Heart left ventricle (tissue), 16 donors: ENCODE results near the gene LAMA5. TPM values are rescaled to one million over a fixed set of nuclear protein-coding genes. Genes with fewer than 3 reads are reported as not detected.
A peak's percentile ranks its signal among the peaks of the same experiment; 100 is the strongest.

Source experiments
- ATAC-seq, 4 donors: fragments of 200-7000 bp; cut with Tn5 transposase; one replicate each; pipeline ENCODE4 v1.9.1; 2020 to 2022; ENCODE audit warnings: moderate library complexity in 4 of 4, mild to moderate bottlenecking in 3 of 4, moderate number of reproducible peaks in 1 of 4
- DNase-seq, 5 donors: peaks; one replicate each; pipeline ENCODE4 v3.0.0-alpha.2; 2020
- H3K27ac ChIP-seq, 12 donors: fragments of 200-600 bp; sonication (generic) in 4 of 12; one replicate each; pipeline versions ENCODE4 v1.5.0 to v1.8.0; 2016 to 2022; ENCODE audit warnings: mild to moderate bottlenecking in 2 of 12
- H3K27me3 ChIP-seq, 9 donors: fragments of 200-600 bp; sonication (generic) in 2 of 9; one replicate each; pipeline versions ENCODE4 v1.5.1 to v1.8.0; 2016 to 2022; ENCODE audit warnings: mild to moderate bottlenecking in 3 of 9
- H3K36me3 ChIP-seq, 9 donors: fragments of 200-600 bp; sonication (generic) in 2 of 9; one replicate each; pipeline versions ENCODE4 v1.5.0 to v1.8.0; 2018 to 2022; ENCODE audit warnings: mild to moderate bottlenecking in 2 of 9
- H3K4me1 ChIP-seq, 12 donors: fragments of 200-600 bp; sonication (generic) in 4 of 12; one replicate each; pipeline versions ENCODE4 v1.5.0 to v1.8.0; 2016 to 2022; ENCODE audit warnings: mild to moderate bottlenecking in 3 of 12
- H3K4me3 ChIP-seq, 12 donors: fragments of 200-600 bp; sonication (generic) in 4 of 12; one replicate each; pipeline versions ENCODE4 v1.5.0 to v1.8.0; 2017 to 2022; ENCODE audit warnings: mild to moderate bottlenecking in 9 of 12, moderate library complexity in 4 of 12
- H3K9me3 ChIP-seq, 12 donors: fragments of 200-600 bp; sonication (generic) in 4 of 12; one replicate each; pipeline versions ENCODE4 v1.5.0 to v1.8.0; 2016 to 2022; ENCODE audit warnings: mild to moderate bottlenecking in 1 of 12
- CTCF ChIP-seq, 12 donors: fragments of 200-600 bp; sonication (generic) in 4 of 12; IDR thresholded peaks; one replicate each; pipeline versions ENCODE4 v1.5.0 to v1.8.0; 2018 to 2022; ENCODE audit warnings: antibody characterized with exemption in 12 of 12, mild to moderate bottlenecking in 5 of 12
- POLR2A ChIP-seq, 2 donors: fragments of 450-650 bp; IDR thresholded peaks; one replicate each; pipeline ENCODE4 v1.6.1; 2017; ENCODE audit warnings: antibody characterized with exemption in 2 of 2, mild to moderate bottlenecking in 2 of 2, moderate library complexity in 2 of 2
- WGBS, 4 donors: extraction: QIAGEN DNeasy Blood & Tissue Kit in 2 of 4; methylation state at CpG; one replicate each; pipeline versions ENCODE4 v1.1.5 to v1.1.7; 2013 to 2018; 5-methylcytosine and 5-hydroxymethylcytosine counted together
- intact Hi-C, 10 donors: fragments of 100-400 bp; cut with DNase I; formaldehyde crosslinking; loops; one replicate each; pipeline versions ENCODE4 v1.11.1 to v1.14.2; 2022
- polyA plus RNA-seq, 2 donors: library from polyadenylated mRNA; stranded (reverse); fragments of 200-250 nt; gene quantifications; one replicate each; pipeline ENCODE4 v1.2.3, GENCODE V29; 2013
- total RNA-seq, 9 donors: library from RNA; depleted of rRNA in 2 of 9; stranded (reverse); fragments of >200 nt in 2 of 9; fragmentation: NEBNext Ultra II Directional in 3 of 9; extraction: Animal tissue kit (Norgen Biotek cat#: 25700) in 3 of 9; gene quantifications; one replicate each; pipeline versions ENCODE4 v1.1.0 to v1.2.4, GENCODE V29; 2016 to 2023
- donor health status: ischemic (EF 13 %, LVEDD 7.1; RV severe dilation, severe dysfunction).
- donor health status: healthy with polysubstance abuse.
- donor health status: DM: no; HTN: yes; CAD: no.
- donor health status: DM: no; HTN: no; CAD: no.
- donor health status: ischemic (EF 25% LVEDD 6.9; RV normal size, moderate dysfunction).
- donor health status: ischemic (EF 25% LVEDD 5.7; RV mildly dilated, moderate dysfunction).
- donor health status: healthy.
- donor health status: DM: yes; HTN: yes; CAD: no.
- donor health status: ischemic (EF 35%, LVEDD 5.7; RV mildly dilated, moderate dysfunction).
- donor health status: nonischemic (EF 11% LVEDD 7.7; RV severe dilation, severe dysfunction).
- donor health status: DM: yes; HTN: yes; CAD: no.
- donor health status: PGD.
- donor health status: ischemic (EF 29% LVEDD 5.4; RV normal size, mild dysfunction).
- donor health status: nonischemic (EF 23%, LVEDD 6.1; RV moderate dilation, normal function).

LAMA5 gene
- total and polyA plus RNA-seq, 11 donors = 57.4 to 128 (median 73.6) TPM

DNA sequence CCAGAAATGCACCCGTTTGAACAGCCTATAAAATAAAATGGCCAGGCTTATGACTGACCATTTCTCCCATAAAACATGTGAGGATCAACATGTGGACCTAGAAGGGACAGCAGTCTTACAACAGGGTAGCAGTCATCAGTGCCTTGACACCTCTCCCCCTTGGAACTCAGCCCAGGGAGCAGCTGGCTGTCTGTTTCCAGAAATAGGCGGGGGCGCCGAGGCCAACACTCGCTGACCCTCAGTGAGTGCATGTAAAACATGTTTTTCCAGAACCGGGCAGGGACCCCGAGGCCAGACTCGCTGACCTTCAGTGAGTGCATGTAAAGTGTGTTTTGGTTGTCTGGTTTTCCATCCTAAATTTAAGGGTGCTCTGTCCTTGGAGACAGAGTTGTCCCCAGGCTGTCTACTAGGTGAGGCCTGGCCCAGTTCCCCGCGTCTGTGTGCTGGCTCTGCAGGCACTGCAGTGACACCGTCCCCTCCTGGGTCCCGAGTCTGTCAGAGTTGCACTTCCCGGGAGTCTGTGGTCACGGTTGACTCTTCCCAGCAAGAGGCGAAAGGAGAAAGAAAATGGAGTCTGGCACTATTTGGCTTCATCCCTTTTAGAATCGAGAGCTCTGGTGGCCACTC is 84.1 kb downstream of the LAMA5 start:
- TF ChIP-seq POLR2A (IDR thresholded peaks at IDR 0.05) (no peak), CTCF (IDR thresholded peaks at IDR 0.05) (no peak)
- Histone ChIP-seq H3K27me3 (no peaks in the 10 kb centered on the region), H3K27ac (peak overlapping the region in 11 of 12 donors; percentile 40 to 79 (median 75)), H3K4me1 (peaks cover 0 to 48% (median 33%) of the 10 kb centered on the region in 12 donors), H3K4me3 (no peak overlapping the region), H3K9me3 (no peaks in the 10 kb centered on the region), H3K36me3 (peaks cover 0 to 89% (median 73%) of the 10 kb centered on the region in 9 donors)
- intact Hi-C loops = loop anchor here in 4 of 10 donors (2.0 to 10.0 kb wide), 5 partner anchors 36 to 258 kb away; partner anchors contain the start of genes MTG2 (in 1 of the 4), PSMA7 (in 1 of the 4) and SS18L1 (in 1 of the 4)
- 32 to 41% (median 37%) methylated on average over 15 to 16 of the region's 16 CpGs for WGBS, 4 donors
- peak; percentile 66 to 82 (median 76) for ATAC-seq
- peak; percentile 76 to 88 (median 83) for DNase-seq

DNA sequence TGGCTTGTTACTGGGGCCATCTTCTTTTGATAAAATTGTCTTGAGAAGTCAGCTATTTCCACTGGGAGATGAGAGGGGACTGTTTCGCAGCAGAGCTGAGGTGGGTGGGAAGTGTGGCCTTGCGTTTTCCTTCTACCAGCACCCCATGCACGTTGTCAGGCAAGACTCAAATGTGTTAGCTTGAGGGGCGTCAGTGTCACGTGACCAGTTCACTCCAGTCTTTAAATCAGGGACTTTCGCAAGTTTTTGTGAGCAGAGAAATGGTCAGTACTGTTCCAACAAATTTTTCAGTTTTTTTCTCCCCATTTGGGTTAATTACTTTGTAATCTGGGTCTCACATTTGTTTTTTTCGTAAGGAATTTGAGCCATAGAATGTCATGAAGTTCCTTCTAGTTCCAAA is 85.0 kb downstream of the LAMA5 start:
- ATAC-seq = no peak
- intact Hi-C loops = loop anchor here in 4 of 10 donors (2.0 to 10.0 kb wide), 5 partner anchors 35 to 257 kb away; partner anchors contain the start of genes MTG2 (in 1 of the 4), PSMA7 (in 1 of the 4) and SS18L1 (in 1 of the 4)
- WGBS, 4 donors = 92 to 95% (median 94%) methylated on average over 7 of the region's 7 CpGs

DNA sequence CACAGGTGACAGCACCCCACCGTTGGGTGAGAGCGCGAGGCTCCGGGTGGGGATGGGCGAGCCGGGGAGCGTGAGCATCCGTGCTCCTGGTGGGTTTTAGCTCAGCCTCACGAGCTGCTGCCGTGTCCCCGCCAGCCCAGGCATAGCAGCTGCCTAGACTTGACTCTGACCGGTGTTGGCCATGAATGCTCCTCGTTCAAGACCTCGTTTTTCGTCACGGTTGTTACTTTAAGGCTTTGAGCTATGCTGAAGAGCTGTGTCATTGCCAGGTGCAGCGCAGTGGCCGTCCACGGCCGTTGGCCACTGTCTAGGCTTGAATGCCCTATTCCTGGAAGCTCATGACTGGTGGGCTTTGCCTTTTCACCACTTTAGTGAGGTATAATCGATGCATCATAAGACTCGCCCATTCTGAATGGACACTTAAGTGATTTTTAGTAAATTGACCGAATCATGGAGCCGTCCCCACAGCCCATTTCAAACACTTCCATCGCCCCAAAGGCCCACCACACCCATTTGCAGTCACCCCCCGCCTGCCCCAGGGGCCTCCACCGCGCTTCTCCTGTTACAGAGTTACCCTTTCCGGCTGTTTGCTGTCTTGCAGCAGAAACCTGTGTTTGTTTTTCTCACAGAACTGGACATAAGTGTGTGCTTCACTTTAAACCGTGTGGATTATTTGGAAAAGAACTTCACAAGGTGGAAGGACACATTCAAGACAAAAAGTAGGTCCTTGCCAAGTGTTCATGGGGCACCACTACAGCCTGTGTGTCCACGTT is 85.8 kb downstream of the LAMA5 start:
- no peak for ATAC-seq
- H3K36me3 ChIP-seq = peaks cover 0 to 84% (median 69%) of the 10 kb centered on the region in 9 donors
- no peak overlapping the region for H3K4me3 ChIP-seq
- no peak overlapping the region for H3K27ac ChIP-seq
- no peaks in the 10 kb centered on the region for H3K27me3 ChIP-seq
- H3K9me3 ChIP-seq = no peaks in the 10 kb centered on the region
- H3K4me1 ChIP-seq = peaks cover 0 to 45% (median 28%) of the 10 kb centered on the region in 12 donors
- DNase-seq = no peak
- WGBS, 4 donors = 95 to 96% (median 96%) methylated on average over 20 to 31 of the region's 31 CpGs
- TF ChIP-seq CTCF (IDR thresholded peaks at IDR 0.05) (no peak), POLR2A (IDR thresholded peaks at IDR 0.05) (no peak)
- intact Hi-C loops = loop anchor here in 3 of 10 donors (5.0 to 10.0 kb wide), 4 partner anchors 34 to 257 kb away; partner anchors contain the start of genes MTG2 (in 1 of the 3), PSMA7 (in 1 of the 3) and SS18L1 (in 1 of the 3)

More for the DNA sequence above, 85.0 kb downstream of the LAMA5 start:
- Histone ChIP-seq H3K4me1 (peaks cover 0 to 45% (median 31%) of the 10 kb centered on the region in 12 donors), H3K4me3 (no peak overlapping the region), H3K27me3 (no peaks in the 10 kb centered on the region), H3K27ac (peak overlapping the region in 10 of 12 donors; percentile 39 to 79 (median 76)), H3K36me3 (peaks cover 0 to 90% (median 75%) of the 10 kb centered on the region in 9 donors), H3K9me3 (no peaks in the 10 kb centered on the region)
- TF ChIP-seq CTCF (IDR thresholded peaks at IDR 0.05) (no peak), POLR2A (IDR thresholded peaks at IDR 0.05) (no peak)
- DNase-seq = no peak
